WTC11 (cell line): Measurements from ENCODE around the gene PLD5. TPM values are rescaled to one million over a fixed set of nuclear protein-coding genes. Genes with fewer than 3 reads are reported as not detected.
A peak's percentile ranks its signal among the peaks of the same experiment; 100 is the strongest.

Experiments
- ARID4B ChIP-seq: sonication (generic); formaldehyde crosslinking; IDR thresholded peaks from 2 replicates; pipeline ENCODE4 v1.8.0; 2023; ENCODE audit warnings: missing genetic modification reagents, mild to moderate bottlenecking, borderline replicate concordance
- CREM ChIP-seq: sonication (generic); formaldehyde crosslinking; IDR thresholded peaks from 2 replicates; pipeline ENCODE4 v1.8.1; 2022; ENCODE audit warnings: mild to moderate bottlenecking, missing genetic modification reagents, moderate library complexity
- E2F4 ChIP-seq: sonication (generic); formaldehyde crosslinking; IDR thresholded peaks from 2 replicates; pipeline ENCODE4 v1.8.1; 2022; ENCODE audit warnings: low read depth, mild to moderate bottlenecking, moderate library complexity, missing genetic modification reagents, borderline replicate concordance
- EMX1 ChIP-seq: fragments of 250-450 bp; sonication (Bioruptor Pico); IDR thresholded peaks from 2 replicates; pipeline ENCODE4 v1.8.0; 2021; ENCODE audit warnings: mild to moderate bottlenecking
- ERG ChIP-seq: fragments of 250-450 bp; sonication (Bioruptor Pico); IDR thresholded peaks from 2 replicates; pipeline ENCODE4 v1.8.0; 2021; ENCODE audit warnings: mild to moderate bottlenecking
- ESRRA ChIP-seq: sonication (generic); formaldehyde crosslinking; IDR thresholded peaks from 2 replicates; pipeline ENCODE4 v1.8.1; 2022; ENCODE audit warnings: mild to moderate bottlenecking, missing genetic modification reagents, borderline replicate concordance
- GTF2I ChIP-seq: fragments of 250-450 bp; sonication (Bioruptor Pico); conservative IDR thresholded peaks from 2 replicates; pipeline ENCODE4 v1.4.0; 2021; ENCODE audit warnings: mild to moderate bottlenecking
- IRF1 ChIP-seq: sonication (generic); formaldehyde crosslinking; IDR thresholded peaks from 2 replicates; pipeline ENCODE4 v1.8.0; 2023; ENCODE audit warnings: missing genetic modification reagents
- JAZF1 ChIP-seq: fragments of 250-450 bp; sonication (Bioruptor Pico); IDR thresholded peaks from 2 replicates; pipeline ENCODE4 v1.9.0; 2021; ENCODE audit warnings: moderate library complexity, mild to moderate bottlenecking, inconsistent platforms
- MYBL2 ChIP-seq: sonication (generic); formaldehyde crosslinking; IDR thresholded peaks from 2 replicates; pipeline ENCODE4 v1.8.1; 2023; ENCODE audit warnings: mild to moderate bottlenecking, moderate library complexity, missing genetic modification reagents
- NR2C2 ChIP-seq: sonication (generic); formaldehyde crosslinking; IDR thresholded peaks from 2 replicates; pipeline ENCODE4 v1.8.0; 2022; ENCODE audit warnings: mild to moderate bottlenecking, missing genetic modification reagents
- NR3C1 ChIP-seq: sonication (generic); formaldehyde crosslinking; conservative IDR thresholded peaks from 2 replicates; pipeline ENCODE4 v1.8.1; 2023; ENCODE audit warnings: low read depth, mild to moderate bottlenecking, missing genetic modification reagents
- RORB ChIP-seq: fragments of 250-450 bp; sonication (Bioruptor Pico); IDR thresholded peaks from 2 replicates; pipeline ENCODE4 v1.9.0; 2021; ENCODE audit warnings: mild to moderate bottlenecking
- SP1 ChIP-seq: sonication (generic); formaldehyde crosslinking; conservative IDR thresholded peaks from 2 replicates; pipeline ENCODE4 v1.8.1; 2022; ENCODE audit warnings: missing genetic modification reagents
- STAT6 ChIP-seq: sonication (generic); formaldehyde crosslinking; conservative IDR thresholded peaks from 2 replicates; pipeline ENCODE4 v1.8.1; 2023; ENCODE audit warnings: mild to moderate bottlenecking, low read depth, missing genetic modification reagents, moderate library complexity
- TEAD4 ChIP-seq: sonication (generic); formaldehyde crosslinking; IDR thresholded peaks from 2 replicates; pipeline ENCODE4 v1.8.0; 2022; ENCODE audit warnings: mild to moderate bottlenecking, missing genetic modification reagents
- ZBTB21 ChIP-seq: sonication (generic); formaldehyde crosslinking; IDR thresholded peaks from 2 replicates; pipeline ENCODE4 v1.8.1; 2023; ENCODE audit warnings: mild to moderate bottlenecking, missing genetic modification reagents, borderline replicate concordance
- ZNF416 ChIP-seq: fragments of 250-450 bp; sonication (Bioruptor Pico); IDR thresholded peaks from 2 replicates; pipeline ENCODE4 v1.9.0; 2021; ENCODE audit warnings: mild to moderate bottlenecking, inconsistent platforms
- ZNF425 ChIP-seq: fragments of 250-450 bp; sonication (Bioruptor Pico); conservative IDR thresholded peaks from 2 replicates; pipeline ENCODE4 v1.9.0; 2021; ENCODE audit warnings: mild to moderate bottlenecking
- ZSCAN18 ChIP-seq: fragments of 250-450 bp; sonication (Bioruptor Pico); IDR thresholded peaks from 2 replicates; pipeline ENCODE4 v2.1.2; 2022; ENCODE audit warnings: mild to moderate bottlenecking, moderate library complexity
- total RNA-seq: library from RNA; stranded (reverse); gene quantifications from 3 replicates; pipeline ENCODE4 v1.2.3, GENCODE V29; 2021

PLD5 gene
- total RNA-seq, 1 experiment from 2014 or later, result 6.4 TPM

- TF ChIP-seq ARID4B, result no peak
- TF ChIP-seq NR3C1, result no peak
- no peak for TF ChIP-seq EMX1
- no peak for TF ChIP-seq ZSCAN18
- 0 out of 2 replicates have a peak, but pooled peaks have one; percentile 17 for TF ChIP-seq GTF2I (CRISPR knock-in tag)
- peak; percentile 32; the same call in 1 of the 2 replicates for TF ChIP-seq SP1
- no peak for TF ChIP-seq NR2C2 (CRISPR knock-in tag)
- TF ChIP-seq STAT6 (CRISPR knock-in tag), result no peak
- no peak for TF ChIP-seq CREM (CRISPR knock-in tag)
- TF ChIP-seq E2F4 (CRISPR knock-in tag), result no peak
- TF ChIP-seq IRF1 (CRISPR knock-in tag), result no peak
- no peak for TF ChIP-seq MYBL2 (CRISPR knock-in tag)
- TF ChIP-seq JAZF1 (CRISPR knock-in tag), result no peak
- TF ChIP-seq ZNF425 (CRISPR knock-in tag), result no peak
- TF ChIP-seq ESRRA (CRISPR knock-in tag), result no peak
- TF ChIP-seq ERG (CRISPR knock-in tag), result no peak
- TF ChIP-seq ZBTB21 (CRISPR knock-in tag), result peak; percentile 50; the same call in 1 of the 2 replicates
- TF ChIP-seq TEAD4 (CRISPR knock-in tag), result no peak
- TF ChIP-seq RORB (CRISPR knock-in tag), result no peak
- TF ChIP-seq ZNF416 (CRISPR knock-in tag), result no peak
These were observed 312.1 kb downstream of the PLD5 start (continued) for GRCh38 chr1:242212401-242212800.
